PC-9 (cell line): ENCODE data around the gene THY1.

Experiments used
- EZH2 ChIP-seq: fragments of 200-600 bp; sonication (generic); IDR thresholded peaks from 2 replicates; pipeline ENCODE4 v1.8.0; 2017; ENCODE audit warnings: antibody characterized with exemption, low read depth
- TF ChIP-seq, protein P1 (sequence below): fragments of 200-600 bp; sonication (generic); conservative IDR thresholded peaks from 2 replicates; pipeline ENCODE4 v1.6.1; 2017; ENCODE audit warnings: mixed run types, antibody characterized with exemption, mild to moderate bottlenecking, moderate library complexity

DNA sequence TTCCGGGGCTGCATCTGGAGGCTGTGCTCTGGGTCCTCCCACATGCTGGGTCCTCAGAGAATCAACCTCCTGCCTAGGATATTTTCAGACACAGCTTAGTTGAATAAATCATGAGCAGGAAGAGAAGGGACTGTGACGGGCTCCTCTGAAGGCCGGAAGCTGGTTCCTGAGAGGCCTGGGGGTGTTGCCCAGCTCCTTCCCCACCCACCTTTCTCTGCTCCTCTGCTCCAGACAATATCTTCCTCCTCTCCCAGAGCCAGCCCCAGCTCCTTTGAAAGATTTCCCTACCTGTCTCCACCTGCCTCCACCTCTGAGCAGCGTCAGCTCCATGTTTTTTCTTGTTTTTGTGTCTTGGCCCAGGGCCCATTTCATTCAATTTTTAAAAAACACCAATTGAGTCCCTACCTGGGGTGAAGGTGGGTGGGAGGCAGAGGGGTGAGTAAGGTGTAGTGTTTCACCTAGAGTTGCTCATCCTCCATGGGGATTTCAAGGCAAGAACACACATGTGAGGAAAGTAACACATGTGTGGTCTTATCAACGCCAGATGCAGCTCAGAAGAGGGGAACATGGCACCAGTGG lies 24.8 kb upstream of the THY1 start:
- TF ChIP-seq, protein P1, sequence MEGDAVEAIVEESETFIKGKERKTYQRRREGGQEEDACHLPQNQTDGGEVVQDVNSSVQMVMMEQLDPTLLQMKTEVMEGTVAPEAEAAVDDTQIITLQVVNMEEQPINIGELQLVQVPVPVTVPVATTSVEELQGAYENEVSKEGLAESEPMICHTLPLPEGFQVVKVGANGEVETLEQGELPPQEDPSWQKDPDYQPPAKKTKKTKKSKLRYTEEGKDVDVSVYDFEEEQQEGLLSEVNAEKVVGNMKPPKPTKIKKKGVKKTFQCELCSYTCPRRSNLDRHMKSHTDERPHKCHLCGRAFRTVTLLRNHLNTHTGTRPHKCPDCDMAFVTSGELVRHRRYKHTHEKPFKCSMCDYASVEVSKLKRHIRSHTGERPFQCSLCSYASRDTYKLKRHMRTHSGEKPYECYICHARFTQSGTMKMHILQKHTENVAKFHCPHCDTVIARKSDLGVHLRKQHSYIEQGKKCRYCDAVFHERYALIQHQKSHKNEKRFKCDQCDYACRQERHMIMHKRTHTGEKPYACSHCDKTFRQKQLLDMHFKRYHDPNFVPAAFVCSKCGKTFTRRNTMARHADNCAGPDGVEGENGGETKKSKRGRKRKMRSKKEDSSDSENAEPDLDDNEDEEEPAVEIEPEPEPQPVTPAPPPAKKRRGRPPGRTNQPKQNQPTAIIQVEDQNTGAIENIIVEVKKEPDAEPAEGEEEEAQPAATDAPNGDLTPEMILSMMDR = no peak
- no peak for TF ChIP-seq EZH2
